ENCODE data around the gene DYNC1I2.
"Not testable (repeated sequence)": the region's sequence is repeated elsewhere in the genome, so short reads cannot be mapped to it uniquely, and the experiment has no call there.

Gene DYNC1I2

DNA sequence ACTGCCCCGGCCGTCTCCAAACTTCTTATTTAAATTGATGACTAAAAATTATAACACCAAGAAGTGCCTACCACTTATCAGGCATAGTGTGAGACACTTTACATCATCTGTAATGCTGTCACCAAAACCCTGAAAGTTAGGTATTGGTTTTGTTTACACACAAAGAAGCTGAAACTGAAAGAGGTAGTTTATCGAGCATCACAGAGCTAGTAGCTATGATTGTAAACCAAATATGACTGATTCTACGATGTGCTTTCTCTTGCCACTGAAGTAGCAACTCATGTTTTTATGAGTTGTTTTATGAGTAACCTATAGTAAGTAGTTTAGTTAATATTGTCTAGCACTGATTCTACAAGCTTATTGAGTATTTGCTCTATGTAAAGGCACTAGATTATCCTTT is 31.5 kb downstream of the DYNC1I2 start:
- no peak for DNase-seq

GRCh38 chr2:171719660-171720059 is 32.4 kb downstream of the DYNC1I2 start:
- no peak for DNase-seq

DNA sequence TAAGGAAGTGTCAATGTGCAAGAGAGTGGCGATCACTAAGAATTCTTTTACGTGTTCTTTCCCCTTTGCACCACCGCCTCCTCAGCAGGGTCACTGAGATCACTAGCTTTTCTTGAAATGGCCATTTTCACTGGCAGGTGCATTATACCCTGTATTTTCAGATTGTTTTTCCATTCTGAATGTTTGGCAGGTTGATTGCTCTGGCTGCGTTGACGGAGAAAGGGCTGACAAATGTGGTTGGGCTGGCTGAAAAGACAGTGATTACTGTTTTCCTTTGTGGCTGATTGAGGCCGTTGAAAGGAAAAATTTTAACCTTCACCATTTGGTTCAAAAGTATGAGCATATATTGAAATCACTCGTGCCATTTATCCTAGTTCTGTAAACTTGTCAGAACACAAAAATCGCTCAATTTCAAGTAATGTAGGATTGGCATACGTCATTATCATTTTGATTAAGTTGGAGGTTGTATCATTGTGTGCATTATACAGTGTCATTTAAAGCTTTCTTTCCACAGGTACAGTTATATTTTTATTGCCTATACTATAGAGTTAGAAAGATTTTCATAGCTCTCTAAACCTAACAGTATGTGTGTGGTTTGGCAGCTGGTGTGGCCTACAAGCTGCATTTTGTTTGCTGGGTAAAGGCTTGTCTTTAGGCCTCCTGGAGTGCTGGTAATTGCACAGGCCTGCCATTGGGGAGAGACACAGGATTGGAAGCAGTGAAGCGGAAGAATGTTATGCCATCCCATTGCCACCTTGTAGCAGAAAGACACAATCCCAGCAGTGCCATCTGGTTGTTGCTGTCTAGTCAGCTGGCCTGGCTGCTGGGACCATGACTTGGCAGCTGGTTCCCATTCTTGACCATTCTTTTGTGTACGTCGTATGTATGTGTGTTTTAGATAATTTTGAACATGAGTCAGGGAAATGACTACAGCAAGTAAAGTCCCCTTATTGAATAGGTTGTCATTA is 36.7 kb downstream of the DYNC1I2 start:
- DNase-seq: no peak

DNA sequence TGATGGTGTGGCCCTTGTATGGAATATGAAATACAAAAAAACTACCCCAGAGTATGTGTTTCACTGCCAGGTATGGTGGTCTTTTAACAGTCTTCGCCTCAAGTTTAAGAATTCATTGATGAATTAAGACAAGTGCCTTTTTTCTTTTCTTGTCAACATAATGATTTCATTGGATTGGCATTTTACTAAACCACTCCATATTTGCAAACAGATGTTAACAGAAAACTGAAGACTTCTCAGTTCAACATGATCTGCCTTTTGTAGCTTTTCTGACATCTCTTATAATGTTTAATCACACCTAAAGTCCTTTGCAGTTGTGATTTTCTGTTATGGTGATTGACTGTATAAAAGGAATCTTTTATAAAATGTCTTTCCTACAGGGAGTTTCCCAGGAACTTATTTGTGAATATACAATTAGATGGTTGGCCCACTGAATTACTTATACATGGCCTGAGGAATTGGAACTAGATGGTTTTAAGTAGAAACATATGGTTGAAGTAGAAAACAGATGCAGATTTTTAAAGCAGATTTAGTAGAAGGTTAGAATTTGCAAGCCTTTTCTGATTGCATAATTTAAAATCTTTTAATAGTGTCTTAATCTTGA is 39.7 kb downstream of the DYNC1I2 start:
- no peak for DNase-seq

DNA sequence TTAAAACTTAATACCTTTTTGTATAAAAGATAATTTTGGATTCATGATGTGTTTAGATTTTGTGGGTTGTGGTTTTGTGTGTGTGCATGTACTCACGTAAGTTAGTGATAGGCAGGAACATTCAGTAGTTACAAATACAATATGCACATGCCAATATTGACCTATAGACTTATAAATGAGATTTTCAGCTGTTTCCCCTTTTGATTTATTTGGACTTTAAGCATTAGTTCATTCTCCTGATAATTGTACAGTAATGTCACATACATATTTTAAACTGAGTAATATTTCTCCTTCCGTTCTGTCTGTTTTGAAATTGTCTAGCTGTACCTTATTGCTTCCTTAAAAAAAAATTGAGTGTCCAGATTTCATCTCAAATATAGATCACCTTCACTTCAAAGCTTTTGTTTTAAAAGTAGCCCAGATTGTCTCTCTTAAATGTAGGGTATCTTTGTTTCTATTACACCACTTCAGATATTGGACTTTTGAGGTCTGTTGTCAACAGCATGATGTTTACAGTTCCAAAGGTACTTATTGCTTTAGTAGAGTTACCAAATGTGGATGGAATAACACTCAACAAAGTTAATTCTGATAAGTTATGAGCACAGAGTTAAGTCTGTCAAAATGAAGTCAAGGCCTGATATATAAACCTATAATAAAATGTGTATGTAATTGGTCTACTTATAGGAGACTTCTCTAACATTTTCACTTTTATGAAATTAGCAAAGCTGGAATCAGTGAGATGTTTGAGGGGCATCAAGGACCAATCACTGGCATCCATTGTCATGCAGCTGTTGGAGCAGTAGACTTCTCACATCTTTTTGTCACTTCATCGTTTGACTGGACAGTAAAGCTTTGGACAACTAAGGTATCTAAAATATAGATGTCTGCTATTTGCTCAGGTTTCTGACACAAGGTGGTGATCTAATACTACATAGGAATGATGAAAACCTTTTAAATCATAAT is 42.0 kb downstream of the DYNC1I2 start:
- no peak for DNase-seq

DNA sequence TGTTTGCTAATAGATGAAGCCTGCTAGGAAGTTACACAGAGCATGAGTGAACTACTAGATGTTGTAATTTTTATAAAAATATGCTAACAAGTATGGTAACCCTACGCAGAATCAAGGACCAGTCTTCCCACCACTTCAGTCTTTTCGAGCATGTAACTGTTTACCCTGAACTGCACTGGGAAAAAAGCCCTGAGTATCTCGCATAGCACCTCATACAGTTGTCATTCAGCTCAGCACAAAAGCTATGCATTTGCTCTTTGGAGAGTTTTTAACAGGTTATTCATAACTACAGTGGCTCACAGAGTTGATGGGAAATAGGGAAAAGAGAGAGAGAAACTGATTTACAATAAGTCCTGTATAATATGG is 42.7 kb downstream of the DYNC1I2 start:
- no peak for DNase-seq

DNA sequence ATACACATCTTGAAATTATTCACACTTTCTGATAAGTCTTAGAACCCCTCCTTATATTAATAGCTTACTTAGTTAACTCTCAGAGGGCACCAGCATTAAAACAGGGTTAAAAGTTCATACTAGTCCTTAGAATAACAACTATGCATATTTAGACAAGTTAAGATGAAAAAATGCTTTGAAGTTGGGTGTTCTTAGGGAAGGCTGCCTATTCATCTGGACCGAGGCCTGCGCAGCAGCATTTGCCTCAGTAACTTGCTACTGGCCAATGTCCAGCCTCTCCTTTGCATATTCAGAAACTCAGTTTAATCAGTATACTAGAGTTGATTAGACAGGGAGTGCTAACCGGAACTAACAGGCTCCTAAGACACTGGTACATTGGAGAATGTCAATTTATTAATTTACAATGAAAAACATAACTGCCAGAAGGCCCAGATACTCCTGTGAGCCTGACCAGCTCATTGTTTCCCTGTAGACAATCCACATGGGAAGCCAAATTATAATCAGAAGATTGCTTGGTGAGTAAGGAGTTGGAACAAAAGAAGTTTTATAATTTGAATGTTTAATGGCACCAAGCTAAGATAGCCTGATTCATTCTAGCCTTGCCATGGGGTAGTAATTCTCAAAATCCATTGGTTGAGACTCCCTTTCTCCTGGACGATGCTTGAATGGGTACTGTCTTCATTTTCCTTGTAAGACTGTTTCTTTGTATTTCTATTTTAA is 48.9 kb downstream of the DYNC1I2 start:
- DNase-seq: no peak

GRCh38 chr2:171741189-171741588 is 53.9 kb downstream of the DYNC1I2 start:
- no peak for DNase-seq

- DNase-seq: no peak
Measured at GRCh38 chr2:171742760-171743159, 55.5 kb downstream of the DYNC1I2 start.

DNA sequence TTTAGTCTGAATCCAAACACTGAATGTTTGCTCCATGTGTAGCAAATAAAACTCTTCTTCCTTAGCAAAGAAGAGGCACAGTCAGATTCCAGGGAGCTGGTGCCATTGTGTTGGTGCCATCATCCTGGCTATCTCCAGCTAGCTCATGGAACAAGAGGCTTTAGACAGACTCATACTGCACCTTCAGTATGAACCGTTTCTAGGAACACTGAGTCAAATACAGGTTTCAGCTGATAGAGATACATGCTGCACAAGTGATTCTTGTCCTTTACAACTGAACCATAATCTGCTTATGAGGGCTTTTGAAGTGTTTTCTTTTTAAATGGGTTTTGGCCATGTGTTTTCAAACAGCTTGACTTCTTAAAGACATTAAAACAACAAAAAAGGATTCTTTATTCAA is 57.9 kb downstream of the DYNC1I2 start:
- DNase-seq: no peak

DNA sequence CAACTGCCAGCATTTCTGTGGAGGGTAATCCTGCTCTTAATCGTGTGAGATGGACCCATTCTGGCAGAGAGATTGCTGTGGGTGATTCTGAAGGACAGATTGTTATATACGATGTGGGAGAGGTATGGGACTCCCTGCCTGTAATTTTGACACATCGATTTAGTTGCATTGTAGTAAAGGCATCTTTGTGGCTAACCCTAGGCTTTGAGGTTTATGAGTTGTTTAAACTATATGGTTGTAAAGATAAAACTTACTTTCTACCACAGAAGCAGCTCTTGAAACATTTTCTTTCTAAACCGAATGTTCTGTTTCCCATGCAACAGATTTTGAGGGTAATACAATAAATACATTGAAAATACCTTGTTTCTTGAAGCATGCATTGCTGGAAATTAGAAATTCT is 58.5 kb downstream of the DYNC1I2 start:
- no peak for DNase-seq

GRCh38 chr2:171747371-171747770 is 60.1 kb downstream of the DYNC1I2 start:
- no peak for DNase-seq

- DNase-seq: no peak
Measured at GRCh38 chr2:171754254-171754939, 67.1 kb downstream of the DYNC1I2 start.

DNA sequence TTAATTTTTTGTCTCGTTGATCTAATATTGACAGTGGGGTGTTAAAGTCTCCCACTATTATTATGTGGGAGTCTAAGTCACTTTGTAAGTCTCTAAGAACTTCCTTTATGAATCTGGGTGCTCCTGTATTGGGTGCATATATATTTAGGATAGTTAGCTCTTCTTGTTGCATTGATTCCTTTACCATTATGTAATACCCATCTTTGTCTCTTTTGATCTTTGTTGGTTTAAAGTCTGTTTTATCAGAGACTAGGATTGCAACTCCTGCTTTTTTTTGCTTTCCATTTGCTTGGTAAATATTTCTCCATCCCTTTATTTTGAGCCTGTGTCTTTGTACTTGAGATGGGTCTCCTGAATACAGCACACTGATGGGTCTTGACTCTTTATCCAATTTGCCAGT is 71.5 kb downstream of the DYNC1I2 start:
- not testable (repeated sequence) for DNase-seq

- not testable (repeated sequence) for DNase-seq
Measured at GRCh38 chr2:171761176-171761575, 73.9 kb downstream of the DYNC1I2 start.

GRCh38 chr2:171762879-171763573 is 75.8 kb downstream of the DYNC1I2 start:
- DNase-seq: no peak

DNA sequence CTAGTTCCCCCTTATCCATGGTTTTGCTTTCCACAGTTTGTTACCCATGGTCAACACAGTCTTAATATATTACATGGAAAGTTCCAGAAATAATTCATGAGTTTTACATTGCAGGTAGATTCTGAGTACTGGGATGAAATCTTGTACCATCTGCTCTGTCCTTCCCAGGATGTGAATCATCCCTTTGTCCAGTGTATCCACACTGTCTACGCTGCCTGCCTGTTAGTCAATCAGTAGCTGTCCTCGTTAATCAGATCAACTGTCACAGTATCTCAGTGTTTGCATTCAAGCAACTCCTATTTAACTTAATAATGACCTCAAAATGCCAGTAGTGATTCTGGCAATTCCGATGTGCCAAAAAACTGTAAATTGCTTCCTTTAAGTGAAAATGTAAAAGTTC is 76.3 kb downstream of the DYNC1I2 start:
- no peak for DNase-seq

DNA sequence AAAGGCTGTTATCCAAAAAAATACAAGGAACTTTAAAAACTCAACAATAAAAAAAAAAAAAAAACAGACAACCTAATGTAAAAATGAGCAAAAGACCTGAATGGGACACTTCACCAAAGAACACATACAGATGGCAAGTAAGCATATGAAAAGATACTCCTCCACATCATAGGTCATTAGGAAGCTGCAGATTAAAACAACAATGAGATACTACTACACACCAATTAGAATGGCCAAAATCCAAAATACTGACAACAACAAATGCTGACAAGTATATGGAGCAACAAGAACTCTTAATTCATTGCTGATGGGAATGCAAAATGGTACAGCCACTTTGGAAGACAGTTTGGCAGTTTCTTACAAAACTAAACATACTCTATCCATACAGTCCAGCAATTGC is 84.2 kb downstream of the DYNC1I2 start:
- DNase-seq: no peak

DNA sequence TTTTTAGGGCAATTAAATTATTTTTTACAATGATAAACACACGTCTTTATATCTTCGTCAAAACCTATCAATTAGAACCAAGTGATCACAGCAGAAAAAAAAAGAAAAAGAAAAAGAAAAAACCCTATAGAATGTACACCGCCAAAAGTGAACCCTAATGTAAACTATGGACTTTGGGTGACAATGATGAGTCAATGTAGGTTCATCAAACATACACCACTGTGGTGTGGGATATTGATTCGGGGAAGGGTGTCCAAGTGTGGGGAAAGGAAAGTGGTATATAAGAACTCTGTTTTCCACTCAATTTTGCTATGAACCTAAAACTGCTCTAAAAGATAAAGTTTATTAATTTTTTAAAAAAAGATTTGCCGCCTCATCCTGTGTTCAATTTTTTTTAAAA is 85.1 kb downstream of the DYNC1I2 start:
- DNase-seq: no peak

GRCh38 chr2:171774581-171774980 is 87.3 kb downstream of the DYNC1I2 start:
- DNase-seq: not testable (repeated sequence)

DNA sequence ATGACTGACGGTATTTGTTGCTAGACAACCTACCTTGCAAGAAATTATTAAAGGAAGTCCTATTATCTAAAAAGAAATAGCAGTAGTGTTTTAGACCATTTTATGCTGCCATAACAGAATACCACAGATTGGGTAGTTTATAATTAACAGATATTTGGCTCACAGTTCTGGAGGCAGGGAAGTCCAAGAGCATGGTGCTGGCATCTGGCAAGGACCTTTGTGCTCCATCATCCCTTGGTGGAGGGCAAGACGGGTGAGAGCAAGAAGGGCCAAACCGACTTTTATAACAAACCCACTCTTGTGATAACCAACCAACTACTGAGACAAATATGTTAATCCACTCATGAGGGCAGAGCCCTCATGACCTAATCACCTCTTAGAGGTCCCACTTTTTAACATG is 91.2 kb downstream of the DYNC1I2 start:
- DNase-seq: no peak
